Measurements from ENCODE around the gene TPSD1. TPM values are rescaled to one million over a fixed set of nuclear protein-coding genes. Genes with fewer than 3 reads are reported as not detected.
A peak's percentile ranks its signal among the peaks of the same experiment; 100 is the strongest.
"Not testable (repeated sequence)": the region's sequence is repeated elsewhere in the genome, so short reads cannot be mapped to it uniquely, and the experiment has no call there.

TPSD1 gene
- polyA plus RNA-seq, 3 donors: not detected

GRCh38 chr16:1293921-1294656, 38.2 kb downstream of the TPSD1 start:
- H3K36me3 ChIP-seq (replicated peaks in 1 of 2; ENCODE audit: control insufficient read depth in 1 of 2, insufficient read depth in 2 of 2, low read length in 2 of 2): no peaks in the 10 kb centered on the region
- no peak overlapping the region for H3K27ac ChIP-seq (ENCODE audit: low read depth in 1 of 2, low read length in 2 of 2)
- no peaks in the 10 kb centered on the region for H4K20me1 ChIP-seq (ENCODE audit: insufficient read depth, low read length)
- Mint-ChIP-seq H3K27ac (no peak overlapping the region), H3K4me3 (peak overlapping the region in 1 of 2 donors; percentile 57), H3K4me1 (peaks cover 17% of the 10 kb centered on the region), H3K27me3 (ENCODE audit: low read depth in 3 of 3) (peaks cover 38 to 58% (median 38%) of the 10 kb centered on the region in 3 donors), H3K9me3 (peaks cover 0 to 4% (median 0%) of the 10 kb centered on the region in 7 donors), H3K36me3 (no peaks in the 10 kb centered on the region)
- H3K4me2 ChIP-seq (replicated peaks; ENCODE audit: extremely low read depth, low read length, poor library complexity, severe bottlenecking): no peak overlapping the region
- no peak overlapping the region for H3K4me3 ChIP-seq (replicated peaks in 1 of 3; ENCODE audit: low read depth in 2 of 3, low read length in 3 of 3)
- TF ChIP-seq, protein P1, sequence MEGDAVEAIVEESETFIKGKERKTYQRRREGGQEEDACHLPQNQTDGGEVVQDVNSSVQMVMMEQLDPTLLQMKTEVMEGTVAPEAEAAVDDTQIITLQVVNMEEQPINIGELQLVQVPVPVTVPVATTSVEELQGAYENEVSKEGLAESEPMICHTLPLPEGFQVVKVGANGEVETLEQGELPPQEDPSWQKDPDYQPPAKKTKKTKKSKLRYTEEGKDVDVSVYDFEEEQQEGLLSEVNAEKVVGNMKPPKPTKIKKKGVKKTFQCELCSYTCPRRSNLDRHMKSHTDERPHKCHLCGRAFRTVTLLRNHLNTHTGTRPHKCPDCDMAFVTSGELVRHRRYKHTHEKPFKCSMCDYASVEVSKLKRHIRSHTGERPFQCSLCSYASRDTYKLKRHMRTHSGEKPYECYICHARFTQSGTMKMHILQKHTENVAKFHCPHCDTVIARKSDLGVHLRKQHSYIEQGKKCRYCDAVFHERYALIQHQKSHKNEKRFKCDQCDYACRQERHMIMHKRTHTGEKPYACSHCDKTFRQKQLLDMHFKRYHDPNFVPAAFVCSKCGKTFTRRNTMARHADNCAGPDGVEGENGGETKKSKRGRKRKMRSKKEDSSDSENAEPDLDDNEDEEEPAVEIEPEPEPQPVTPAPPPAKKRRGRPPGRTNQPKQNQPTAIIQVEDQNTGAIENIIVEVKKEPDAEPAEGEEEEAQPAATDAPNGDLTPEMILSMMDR (IDR thresholded peaks at IDR 0.05): no peak
- intact Hi-C loops (cut with micrococcal nuclease): no loop called here
- 94% methylated on average over 6 of the region's 11 CpGs for WGBS (ENCODE audit: insufficient coverage)
- H3K79me2 ChIP-seq (ENCODE audit: insufficient read depth, low read length): no peaks in the 10 kb centered on the region
- peaks cover 10 to 11% of the 10 kb centered on the region in 2 donors for H3K4me1 ChIP-seq (ENCODE audit: control insufficient read depth in 1 of 2, insufficient read depth in 2 of 2, low read length in 2 of 2)
- no peak overlapping the region for H2AFZ ChIP-seq (ENCODE audit: insufficient read depth, low read depth, low read length, poor library complexity, severe bottlenecking)
- DNase-seq: no peak
- H3K9me3 ChIP-seq (replicated peaks in 1 of 2; ENCODE audit: control insufficient read depth in 1 of 2, insufficient read depth in 1 of 2, low read length in 2 of 2): no peaks in the 10 kb centered on the region
- H3K9ac ChIP-seq (ENCODE audit: insufficient read depth, low read length, poor library complexity, severe bottlenecking): no peak overlapping the region
- H3K27me3 ChIP-seq (ENCODE audit: control insufficient read depth in 2 of 2, insufficient read depth in 2 of 2, low read length in 2 of 2): peaks cover 0 to 23% of the 10 kb centered on the region in 2 donors

DNA sequence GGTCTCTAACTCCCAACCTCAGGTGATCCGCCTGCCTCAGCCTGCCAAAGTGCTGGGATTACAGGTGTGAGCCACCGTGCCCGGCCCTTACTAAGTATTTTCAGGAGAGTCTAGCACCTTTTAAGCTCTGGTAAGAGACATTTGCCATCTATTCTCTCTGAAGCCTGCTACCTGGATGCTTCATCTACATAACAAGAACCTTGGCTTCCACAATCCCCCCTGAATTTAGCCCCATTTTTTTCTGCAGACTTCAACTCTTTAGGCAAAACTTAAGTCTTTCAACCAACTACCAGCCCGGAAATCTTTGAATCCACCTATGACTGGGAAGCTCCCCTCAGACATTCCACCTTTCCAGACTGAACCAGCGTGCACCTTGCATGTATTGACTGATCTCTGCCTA, 39.6 kb downstream of the TPSD1 start:
- H3K27me3 Mint-ChIP-seq (ENCODE audit: low read depth in 3 of 3): peaks cover 28 to 50% (median 28%) of the 10 kb centered on the region in 3 donors
- Histone ChIP-seq H3K9ac (ENCODE audit: insufficient read depth, low read length, poor library complexity, severe bottlenecking) (no peak overlapping the region), H3K4me2 (replicated peaks; ENCODE audit: extremely low read depth, low read length, poor library complexity, severe bottlenecking) (no peak overlapping the region), H3K36me3 (replicated peaks in 1 of 2; ENCODE audit: control insufficient read depth in 1 of 2, insufficient read depth in 2 of 2, low read length in 2 of 2) (no peaks in the 10 kb centered on the region), H4K20me1 (ENCODE audit: insufficient read depth, low read length) (no peaks in the 10 kb centered on the region), H3K79me2 (ENCODE audit: insufficient read depth, low read length) (no peaks in the 10 kb centered on the region), H3K27ac (ENCODE audit: low read depth in 1 of 2, low read length in 2 of 2) (no peak overlapping the region), H3K9me3 (replicated peaks in 1 of 2; ENCODE audit: control insufficient read depth in 1 of 2, insufficient read depth in 1 of 2, low read length in 2 of 2) (no peaks in the 10 kb centered on the region), H3K4me1 (ENCODE audit: control insufficient read depth in 1 of 2, insufficient read depth in 2 of 2, low read length in 2 of 2) (peaks cover 0 to under 1% of the 10 kb centered on the region in 2 donors), H2AFZ (ENCODE audit: insufficient read depth, low read depth, low read length, poor library complexity, severe bottlenecking) (no peak overlapping the region), H3K4me3 (replicated peaks in 1 of 3; ENCODE audit: low read depth in 2 of 3, low read length in 3 of 3) (no peak overlapping the region), H3K27me3 (ENCODE audit: control insufficient read depth in 2 of 2, insufficient read depth in 2 of 2, low read length in 2 of 2) (peaks cover 0 to 16% of the 10 kb centered on the region in 2 donors)
- intact Hi-C loops (cut with micrococcal nuclease): no loop called here
- no peak overlapping the region for H3K27ac Mint-ChIP-seq
- H3K4me3 Mint-ChIP-seq: no peak overlapping the region
- WGBS (ENCODE audit: insufficient coverage): 92% methylated on average over 4 of the region's 5 CpGs
- no peaks in the 10 kb centered on the region for H3K36me3 Mint-ChIP-seq
- TF ChIP-seq, protein P1 (IDR thresholded peaks at IDR 0.05): no peak
- peaks cover 6% of the 10 kb centered on the region for H3K4me1 Mint-ChIP-seq
- DNase-seq: no peak
- H3K9me3 Mint-ChIP-seq: peaks cover 0 to 4% (median 0%) of the 10 kb centered on the region in 7 donors

DNA sequence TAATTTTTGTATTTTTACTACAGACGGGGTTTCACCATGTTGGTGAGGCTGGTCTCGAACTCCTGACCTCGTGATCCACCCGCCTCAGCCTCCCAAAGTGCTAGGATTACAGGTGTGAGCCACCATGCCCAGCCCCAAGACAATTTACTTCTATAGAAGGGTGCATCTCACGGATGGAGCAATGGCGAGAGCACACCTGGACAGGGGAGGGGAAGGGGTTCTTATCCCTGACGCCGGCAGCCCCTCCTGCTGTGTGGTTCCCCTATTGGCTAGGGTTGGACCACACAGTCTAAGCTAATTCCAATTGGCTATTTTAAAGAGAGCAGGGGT, 40.8 kb downstream of the TPSD1 start:
- H2AFZ ChIP-seq (ENCODE audit: insufficient read depth, low read depth, low read length, poor library complexity, severe bottlenecking); H3K4me2 ChIP-seq (replicated peaks; ENCODE audit: extremely low read depth, low read length, poor library complexity, severe bottlenecking); H3K9me3 Mint-ChIP-seq; H3K36me3 Mint-ChIP-seq; H3K27ac Mint-ChIP-seq; H3K4me1 ChIP-seq (ENCODE audit: control insufficient read depth in 1 of 2, insufficient read depth in 2 of 2, low read length in 2 of 2); H3K79me2 ChIP-seq (ENCODE audit: insufficient read depth, low read length); H3K27ac ChIP-seq (ENCODE audit: low read depth in 1 of 2, low read length in 2 of 2); H3K9ac ChIP-seq (ENCODE audit: insufficient read depth, low read length, poor library complexity, severe bottlenecking); H3K36me3 ChIP-seq (replicated peaks in 1 of 2; ENCODE audit: control insufficient read depth in 1 of 2, insufficient read depth in 2 of 2, low read length in 2 of 2); H3K4me3 ChIP-seq (replicated peaks in 1 of 3; ENCODE audit: low read depth in 2 of 3, low read length in 3 of 3); intact Hi-C loops (cut with micrococcal nuclease); H4K20me1 ChIP-seq (ENCODE audit: insufficient read depth, low read length); H3K9me3 ChIP-seq (replicated peaks in 1 of 2; ENCODE audit: control insufficient read depth in 1 of 2, insufficient read depth in 1 of 2, low read length in 2 of 2); H3K4me3 Mint-ChIP-seq; H3K4me1 Mint-ChIP-seq; DNase-seq: not testable (repeated sequence)
- WGBS (ENCODE audit: insufficient coverage): 96% methylated on average over 4 of the region's 8 CpGs
- H3K27me3 Mint-ChIP-seq (ENCODE audit: low read depth in 3 of 3): peaks cover 24 to 48% (median 26%) of the 10 kb centered on the region in 3 donors
- peaks cover 0 to 13% of the 10 kb centered on the region in 2 donors for H3K27me3 ChIP-seq (ENCODE audit: control insufficient read depth in 2 of 2, insufficient read depth in 2 of 2, low read length in 2 of 2)
